Liver (tissue), 9 donors: ENCODE data around the gene HIBADH. TPM values are rescaled to one million over a fixed set of nuclear protein-coding genes. Genes with fewer than 3 reads are reported as not detected.

Experiments
- DNase-seq: peaks from one replicate; pipeline ENCODE4 v3.0.0-alpha.2; 2017; ENCODE audit warnings: low spot score
- H3K27ac ChIP-seq, 2 donors: one replicate each; pipeline ENCODE4 v1.7.0; 2013; ENCODE audit warnings: inconsistent platforms in 2 of 2, low read length in 2 of 2, control low read depth in 1 of 2, low read depth in 1 of 2, mild to moderate bottlenecking in 1 of 2
- H3K27me3 ChIP-seq, 4 donors: one replicate each; pipeline versions ENCODE4 v1.6.1 to v1.7.0; 2013; ENCODE audit warnings: low read length in 3 of 4, inconsistent platforms in 1 of 4, mild to moderate bottlenecking in 1 of 4, moderate library complexity in 1 of 4; ENCODE audit not compliant: control insufficient read depth in 4 of 4, insufficient read depth in 4 of 4
- H3K36me3 ChIP-seq, 4 donors: one replicate each; pipeline versions ENCODE4 v1.6.1 to v1.7.0; 2013; ENCODE audit warnings: low read length in 3 of 4, mild to moderate bottlenecking in 3 of 4, low read depth in 1 of 4, moderate library complexity in 1 of 4; ENCODE audit not compliant: control insufficient read depth in 4 of 4, insufficient read depth in 3 of 4
- H3K4me1 ChIP-seq, 4 donors: one replicate each; pipeline versions ENCODE4 v1.6.1 to v1.7.0; 2013; ENCODE audit warnings: low read length in 3 of 4, mild to moderate bottlenecking in 3 of 4, moderate library complexity in 1 of 4; ENCODE audit not compliant: control insufficient read depth in 4 of 4, insufficient read depth in 4 of 4
- H3K4me3 ChIP-seq, 3 donors: one replicate each; pipeline versions ENCODE4 v1.6.1 to v1.7.0; 2013; ENCODE audit warnings: low read length in 3 of 3, control low read depth in 1 of 3, low read depth in 1 of 3, mild to moderate bottlenecking in 1 of 3
- H3K9ac ChIP-seq, 2 donors: one replicate each; pipeline ENCODE4 v1.7.0; 2013; ENCODE audit warnings: low read length in 2 of 2, mild to moderate bottlenecking in 2 of 2, moderate library complexity in 2 of 2, control low read depth in 1 of 2, low read depth in 1 of 2
- H3K9me3 ChIP-seq, 4 donors: one replicate each; pipeline versions ENCODE4 v1.6.1 to v1.7.0; 2013; ENCODE audit warnings: low read length in 3 of 4; ENCODE audit not compliant: control insufficient read depth in 4 of 4
- CTCF ChIP-seq: fragments of 150-350 bp; IDR thresholded peaks from 2 replicates; pipeline ENCODE4 v1.5.1; 2017; ENCODE audit warnings: improper control_type of control experiment, low read depth, low read length; ENCODE audit not compliant: missing input control
- EGR1 ChIP-seq, 2 donors: IDR thresholded peaks; 2 replicates each; pipeline ENCODE4 v1.6.1; 2016 to 2018; ENCODE audit warnings: antibody characterized with exemption in 2 of 2, low read depth in 2 of 2
- FOXA1 ChIP-seq: IDR thresholded peaks from 2 replicates; pipeline ENCODE4 v1.6.1; 2016; ENCODE audit warnings: antibody characterized with exemption
- FOXA2 ChIP-seq: IDR thresholded peaks from 2 replicates; pipeline ENCODE4 v1.6.1; 2016; ENCODE audit warnings: antibody characterized with exemption
- HNF4A ChIP-seq, 2 donors: conservative IDR thresholded peaks; 2 replicates each; pipeline ENCODE4 v1.6.1; 2016; ENCODE audit warnings: antibody characterized with exemption in 2 of 2, mild to moderate bottlenecking in 2 of 2
- HNF4G ChIP-seq: IDR thresholded peaks from 2 replicates; pipeline ENCODE4 v1.6.1; 2016; ENCODE audit warnings: antibody characterized with exemption
- JUND ChIP-seq, 2 donors: IDR thresholded peaks; 2 replicates each; pipeline ENCODE4 v1.6.1; 2016; ENCODE audit warnings: antibody characterized with exemption in 2 of 2
- MAX ChIP-seq: IDR thresholded peaks from 2 replicates; pipeline ENCODE4 v1.6.1; 2016; ENCODE audit warnings: antibody characterized with exemption
- NR2F2 ChIP-seq: IDR thresholded peaks from 2 replicates; pipeline ENCODE4 v1.6.1; 2016; ENCODE audit warnings: antibody characterized with exemption
- RAD21 ChIP-seq, 2 donors: IDR thresholded peaks; 2 replicates each; pipeline ENCODE4 v1.6.1; 2016; ENCODE audit warnings: antibody characterized with exemption in 2 of 2, mild to moderate bottlenecking in 2 of 2
- REST ChIP-seq: IDR thresholded peaks from 2 replicates; pipeline ENCODE4 v1.6.1; 2016; ENCODE audit warnings: antibody characterized with exemption, mild to moderate bottlenecking
- YY1 ChIP-seq: IDR thresholded peaks from 2 replicates; pipeline ENCODE4 v1.6.1; 2016; ENCODE audit warnings: antibody characterized with exemption, mild to moderate bottlenecking
- ZBTB33 ChIP-seq: IDR thresholded peaks from 2 replicates; pipeline ENCODE4 v1.6.1; 2016; ENCODE audit warnings: antibody characterized with exemption
- WGBS: extraction: QIAGEN DNeasy Blood & Tissue Kit; methylation state at CpG from one replicate; pipeline ENCODE4 v1.1.7; 2013; 5-methylcytosine and 5-hydroxymethylcytosine counted together
- polyA plus RNA-seq, 2 donors: library from polyadenylated mRNA; stranded (reverse) in 1 of 2; unstranded in 1 of 2; fragments of 200-250 nt in 1 of 2; fragments of >200 nt in 1 of 2; fragmentation: Nextera tagmentation in 1 of 2; extraction: Ambion mirVana in 1 of 2; gene quantifications; one replicate each; pipeline versions ENCODE4 v1.2.1 to v1.2.3, GENCODE V29; 2013 to 2015
- total RNA-seq, 2 donors: library from RNA; depleted of rRNA; stranded (reverse); fragments of >200 nt; gene quantifications; one replicate each; pipeline ENCODE4 v1.2.3, GENCODE V29; 2014
- donor health status: healthy.
- donor health status: healthy.
- donor health status: healthy.
- donor health status: healthy.
- donor health status: healthy.

Gene HIBADH
- total and polyA plus RNA-seq, 4 donors: 27.7 to 78.9 (median 58.2) TPM

DNA sequence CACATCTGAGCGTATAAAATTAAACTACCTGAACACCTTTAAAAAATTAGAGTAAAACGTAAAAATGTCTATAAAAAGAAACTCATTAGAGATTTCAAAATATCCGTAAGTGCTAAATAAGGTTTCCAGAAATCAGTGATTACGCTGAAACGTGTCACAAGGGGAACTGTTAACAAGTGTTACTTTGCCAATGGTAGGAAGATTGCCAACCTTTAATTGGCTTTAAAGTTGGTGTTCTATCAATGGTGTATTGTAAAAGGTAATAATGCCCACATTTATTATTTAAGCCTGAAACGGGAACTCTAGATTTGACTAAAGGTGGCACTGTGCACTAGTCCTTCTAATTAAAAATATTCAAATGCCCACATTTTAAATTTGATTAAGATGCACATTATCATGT, 37.8 kb upstream of the HIBADH start (continued):
- TF ChIP-seq MAX (no peak), FOXA2 (no peak), JUND (IDR thresholded peaks at IDR 0.05) (no peak), FOXA1 (no peak), ZBTB33 (no peak), NR2F2 (no peak)

- Histone ChIP-seq H3K36me3 (no peaks in the 10 kb centered on the region), H3K9ac (no peak overlapping the region), H3K27me3 (no peaks in the 10 kb centered on the region), H3K4me3 (no peak overlapping the region), H3K4me1 (no peaks in the 10 kb centered on the region), H3K27ac (no peak overlapping the region), H3K9me3 (no peaks in the 10 kb centered on the region)
- no peak for DNase-seq
- 95% methylated on average over 2 of the region's 2 CpGs for WGBS
- TF ChIP-seq JUND (IDR thresholded peaks at IDR 0.05) (no peak), CTCF (no peak), REST (no peak), ZBTB33 (no peak)
Measured at GRCh38 chr7:27699751-27700150, 37.1 kb upstream of the HIBADH start.

DNA sequence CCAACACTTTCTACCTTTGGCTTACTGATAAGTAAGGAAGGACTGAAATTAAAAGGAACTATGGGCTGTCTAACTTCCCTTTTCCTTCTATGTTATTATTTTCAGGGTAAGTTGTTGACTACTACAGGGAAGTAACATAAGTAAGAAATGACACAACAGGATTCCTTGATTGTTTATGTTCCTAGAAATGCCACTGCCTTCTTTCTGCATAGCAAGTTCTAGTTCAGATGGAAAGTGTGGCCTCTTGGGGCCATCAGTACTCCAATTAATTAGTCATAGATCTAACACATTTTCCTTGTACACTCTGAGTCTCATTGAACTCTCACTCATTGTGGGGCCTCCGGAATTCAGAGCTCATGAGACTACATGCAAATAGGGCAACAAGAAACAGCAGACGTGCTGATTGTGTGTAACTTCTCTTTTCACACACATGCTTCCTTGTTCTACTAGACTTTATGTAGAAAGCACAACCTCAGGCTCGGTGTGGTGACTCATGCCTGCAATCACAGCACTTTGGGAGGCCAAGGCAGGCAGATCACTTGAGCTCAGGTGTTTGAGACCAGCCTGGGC, 35.3 kb upstream of the HIBADH start:
- Histone ChIP-seq H3K9me3 (no peaks in the 10 kb centered on the region), H3K36me3 (no peaks in the 10 kb centered on the region), H3K9ac (no peak overlapping the region), H3K27me3 (no peaks in the 10 kb centered on the region), H3K4me1 (no peaks in the 10 kb centered on the region), H3K27ac (no peak overlapping the region), H3K4me3 (no peak overlapping the region)
- WGBS: 73% methylated on average over 3 of the region's 3 CpGs
- no peak for DNase-seq
- TF ChIP-seq EGR1 (IDR thresholded peaks at IDR 0.05; ENCODE audit: low read depth in 2 of 2): no peak
- no peak for TF ChIP-seq HNF4A (conservative IDR thresholded peaks at IDR 0.05)
- no peak for TF ChIP-seq YY1
- no peak for TF ChIP-seq RAD21 (IDR thresholded peaks at IDR 0.05)
- no peak for TF ChIP-seq CTCF
- TF ChIP-seq HNF4G: no peak
- TF ChIP-seq ZBTB33: no peak
- no peak for TF ChIP-seq NR2F2
